ENCODE results near the gene COL4A6. TPM values are rescaled to one million over a fixed set of nuclear protein-coding genes. Genes with fewer than 3 reads are reported as not detected.

COL4A6 gene
- total RNA-seq, 1 donor from 2014 or later, result 10.3 TPM

- no peak overlapping the region for H3K27ac ChIP-seq
- TF ChIP-seq CTCF (IDR thresholded peaks at IDR 0.05) (no peak), POLR2A (IDR thresholded peaks at IDR 0.05) (no peak), POLR2AphosphoS5 (IDR thresholded peaks at IDR 0.05; ENCODE audit: insufficient read depth in 1 of 2, low read depth in 1 of 2) (no peak)
- intact Hi-C loops (cut with DNase I), result no loop called here
Measured at GRCh38 chrX:108270280-108270679, 167.9 kb downstream of the COL4A6 start.

GRCh38 chrX:108268434-108269080 lies 169.7 kb downstream of the COL4A6 start:
- H3K27ac ChIP-seq, result no peak overlapping the region
- no peak overlapping the region for H3K4me3 ChIP-seq
- intact Hi-C loops (cut with DNase I), result no loop called here

More at GRCh38 chrX:108270280-108270679, 167.9 kb downstream of the COL4A6 start:
- H3K36me3 ChIP-seq, result no peaks in the 10 kb centered on the region
- no peaks in the 10 kb centered on the region for H3K27me3 ChIP-seq
- H3K4me1 ChIP-seq, result peaks cover 12% of the 10 kb centered on the region
- H3K9me3 ChIP-seq, result no peaks in the 10 kb centered on the region
- H3K4me3 ChIP-seq, result no peak overlapping the region
- peak in 1 of 2 donors; percentile 13 for DNase-seq (ENCODE audit: extremely low spot score in 2 of 2)

GRCh38 chrX:108267557-108267956 lies 170.7 kb downstream of the COL4A6 start:
- Histone ChIP-seq H3K27me3 (no peaks in the 10 kb centered on the region), H3K4me1 (peaks cover 12% of the 10 kb centered on the region), H3K27ac (no peak overlapping the region), H3K4me3 (no peak overlapping the region), H3K9me3 (no peaks in the 10 kb centered on the region), H3K36me3 (no peaks in the 10 kb centered on the region)
- no peak for TF ChIP-seq POLR2AphosphoS5 (IDR thresholded peaks at IDR 0.05; ENCODE audit: insufficient read depth in 1 of 2, low read depth in 1 of 2)
- no peak for TF ChIP-seq CTCF (IDR thresholded peaks at IDR 0.05)
- TF ChIP-seq POLR2A (IDR thresholded peaks at IDR 0.05), result no peak
- DNase-seq (ENCODE audit: extremely low spot score in 2 of 2), result peak in 1 of 2 donors; percentile 10
- intact Hi-C loops (cut with DNase I), result no loop called here

More at GRCh38 chrX:108268434-108269080, 169.7 kb downstream of the COL4A6 start:
- DNase-seq (ENCODE audit: extremely low spot score in 2 of 2), result peak in 1 of 2 donors; percentile 54
- TF ChIP-seq POLR2AphosphoS5 (IDR thresholded peaks at IDR 0.05; ENCODE audit: insufficient read depth in 1 of 2, low read depth in 1 of 2), result peak in 1 of 2 donors; percentile 10
- TF ChIP-seq POLR2A (IDR thresholded peaks at IDR 0.05), result no peak
- TF ChIP-seq CTCF (IDR thresholded peaks at IDR 0.05), result no peak
- Histone ChIP-seq H3K27me3 (no peaks in the 10 kb centered on the region), H3K9me3 (no peaks in the 10 kb centered on the region), H3K4me1 (peaks cover 12% of the 10 kb centered on the region), H3K36me3 (no peaks in the 10 kb centered on the region)

- Histone ChIP-seq H3K4me1 (no peaks in the 10 kb centered on the region), H3K9me3 (no peaks in the 10 kb centered on the region), H3K27ac (no peak overlapping the region), H3K36me3 (no peaks in the 10 kb centered on the region), H3K27me3 (no peaks in the 10 kb centered on the region), H3K4me3 (no peak overlapping the region)
- no peak for TF ChIP-seq POLR2A (IDR thresholded peaks at IDR 0.05)
- no peak for TF ChIP-seq POLR2AphosphoS5 (IDR thresholded peaks at IDR 0.05; ENCODE audit: insufficient read depth in 1 of 2, low read depth in 1 of 2)
- no peak for TF ChIP-seq CTCF (IDR thresholded peaks at IDR 0.05)
- no peak for DNase-seq (ENCODE audit: extremely low spot score in 2 of 2)
- intact Hi-C loops (cut with DNase I), result no loop called here
Measured at GRCh38 chrX:108264376-108264775, 173.8 kb downstream of the COL4A6 start.

GRCh38 chrX:108261549-108262203 lies 176.5 kb downstream of the COL4A6 start:
- intact Hi-C loops (cut with DNase I), result no loop called here
- no peak overlapping the region for H3K27ac ChIP-seq
- peak in 1 of 2 donors; percentile 40 for DNase-seq (ENCODE audit: extremely low spot score in 2 of 2)
- TF ChIP-seq POLR2AphosphoS5 (IDR thresholded peaks at IDR 0.05; ENCODE audit: insufficient read depth in 1 of 2, low read depth in 1 of 2) (no peak), POLR2A (IDR thresholded peaks at IDR 0.05) (no peak), CTCF (IDR thresholded peaks at IDR 0.05) (no peak)
- no peaks in the 10 kb centered on the region for H3K9me3 ChIP-seq
- H3K4me1 ChIP-seq, result no peaks in the 10 kb centered on the region
- no peaks in the 10 kb centered on the region for H3K36me3 ChIP-seq
- H3K27me3 ChIP-seq, result no peaks in the 10 kb centered on the region
- no peak overlapping the region for H3K4me3 ChIP-seq

All from vagina (tissue), 2 donors.